Measurements from ENCODE around the gene PCDH9. TPM values are rescaled to one million over a fixed set of nuclear protein-coding genes. Genes with fewer than 3 reads are reported as not detected.

The PCDH9 gene
- total and polyA plus RNA-seq, 4 experiments from 2014 or later: 0.08 to 0.18 (median 0.14) TPM

- H3K36me3 ChIP-seq (ENCODE audit: insufficient read depth, low read length): no peaks in the 10 kb centered on the region
- no peak overlapping the region for H3K4me3 ChIP-seq (ENCODE audit: low read length in 2 of 2)
- ChIA-PET CTCF (ENCODE audit: partially characterized antibody) (interaction anchor here (1.0 kb wide), 1 partner anchor 17 kb away, joined by 3 read pairs; no protein-coding TSS in a partner anchor), POLR2A (ENCODE audit: partially characterized antibody) (no interaction called here)
- no peaks in the 10 kb centered on the region for H3K27me3 ChIP-seq (ENCODE audit: insufficient read depth, low read length)
- Mint-ChIP-seq H3K36me3 (no peaks in the 10 kb centered on the region), H3K27ac (no peak overlapping the region), H3K4me1 (no peaks in the 10 kb centered on the region), H3K9me3 (peaks cover 0 to 4% (median 0%) of the 10 kb centered on the region in 8 donors), H3K27me3 (no peaks in the 10 kb centered on the region), H3K4me3 (no peak overlapping the region)
- no peak for DNase-seq
- no peaks in the 10 kb centered on the region for H3K4me1 ChIP-seq (ENCODE audit: insufficient read depth, low read length)
- no peak overlapping the region for H3K27ac ChIP-seq (ENCODE audit: low read depth, low read length)
- no peaks in the 10 kb centered on the region for H3K9me3 ChIP-seq (ENCODE audit: control insufficient read depth in 1 of 2, low read length in 2 of 2)
- intact Hi-C loops (cut with micrococcal nuclease): no loop called here
Measured at GRCh38 chr13:66358564-66358963, 871.6 kb downstream of the PCDH9 start.

GRCh38 chr13:66357463-66357862, 872.7 kb downstream of the PCDH9 start:
- H3K4me1 Mint-ChIP-seq: no peaks in the 10 kb centered on the region
- H3K4me3 ChIP-seq (ENCODE audit: low read length in 2 of 2): no peak overlapping the region
- H3K9me3 Mint-ChIP-seq: peaks cover 0 to 5% (median 2%) of the 10 kb centered on the region in 8 donors
- H3K36me3 ChIP-seq (ENCODE audit: insufficient read depth, low read length): no peaks in the 10 kb centered on the region
- CTCF ChIA-PET (ENCODE audit: partially characterized antibody): interaction anchor here (1.0 kb wide), 1 partner anchor 16 kb away, joined by 3 read pairs; no protein-coding TSS in a partner anchor
- no peak overlapping the region for H3K27ac Mint-ChIP-seq
- no peak for DNase-seq
- no peaks in the 10 kb centered on the region for H3K4me1 ChIP-seq (ENCODE audit: insufficient read depth, low read length)
- H3K36me3 Mint-ChIP-seq: no peaks in the 10 kb centered on the region
- intact Hi-C loops (cut with micrococcal nuclease): no loop called here
- H3K27ac ChIP-seq (ENCODE audit: low read depth, low read length): no peak overlapping the region
- no peak overlapping the region for H3K4me3 Mint-ChIP-seq
- H3K27me3 ChIP-seq (ENCODE audit: insufficient read depth, low read length): no peaks in the 10 kb centered on the region
- POLR2A ChIA-PET (ENCODE audit: partially characterized antibody): no interaction called here
- no peaks in the 10 kb centered on the region for H3K9me3 ChIP-seq (ENCODE audit: control insufficient read depth in 1 of 2, low read length in 2 of 2)
- no peaks in the 10 kb centered on the region for H3K27me3 Mint-ChIP-seq

GRCh38 chr13:66354879-66355751, 875.0 kb downstream of the PCDH9 start:
- Mint-ChIP-seq H3K9me3 (peaks cover 0 to 11% (median 4%) of the 10 kb centered on the region in 8 donors), H3K4me3 (no peak overlapping the region), H3K4me1 (no peaks in the 10 kb centered on the region), H3K27ac (no peak overlapping the region), H3K27me3 (no peaks in the 10 kb centered on the region), H3K36me3 (no peaks in the 10 kb centered on the region)
- no peaks in the 10 kb centered on the region for H3K9me3 ChIP-seq (ENCODE audit: control insufficient read depth in 1 of 2, low read length in 2 of 2)
- H3K27ac ChIP-seq (ENCODE audit: low read depth, low read length): no peak overlapping the region
- no peak for DNase-seq
- intact Hi-C loops (cut with micrococcal nuclease): no loop called here
- H3K36me3 ChIP-seq (ENCODE audit: insufficient read depth, low read length): no peaks in the 10 kb centered on the region
- no peak overlapping the region for H3K4me3 ChIP-seq (ENCODE audit: low read length in 2 of 2)
- CTCF ChIA-PET (ENCODE audit: partially characterized antibody): no interaction called here
- POLR2A ChIA-PET (ENCODE audit: partially characterized antibody): no interaction called here
- no peaks in the 10 kb centered on the region for H3K4me1 ChIP-seq (ENCODE audit: insufficient read depth, low read length)
- no peaks in the 10 kb centered on the region for H3K27me3 ChIP-seq (ENCODE audit: insufficient read depth, low read length)

- ChIA-PET POLR2A (ENCODE audit: partially characterized antibody) (no interaction called here), CTCF (ENCODE audit: partially characterized antibody) (no interaction called here)
- Histone ChIP-seq H3K9me3 (ENCODE audit: control insufficient read depth in 1 of 2, low read length in 2 of 2) (no peaks in the 10 kb centered on the region), H3K27me3 (ENCODE audit: insufficient read depth, low read length) (no peaks in the 10 kb centered on the region), H3K36me3 (ENCODE audit: insufficient read depth, low read length) (no peaks in the 10 kb centered on the region), H3K27ac (ENCODE audit: low read depth, low read length) (no peak overlapping the region), H3K4me3 (ENCODE audit: low read length in 2 of 2) (no peak overlapping the region), H3K4me1 (ENCODE audit: insufficient read depth, low read length) (no peaks in the 10 kb centered on the region)
- no peak for DNase-seq
- Mint-ChIP-seq H3K36me3 (no peaks in the 10 kb centered on the region), H3K9me3 (peaks cover 0 to 20% (median 4%) of the 10 kb centered on the region in 8 donors), H3K27ac (no peak overlapping the region), H3K4me3 (no peak overlapping the region), H3K4me1 (no peaks in the 10 kb centered on the region), H3K27me3 (no peaks in the 10 kb centered on the region)
- intact Hi-C loops (cut with micrococcal nuclease): no loop called here
Measured at GRCh38 chr13:66353664-66354063, 876.5 kb downstream of the PCDH9 start.

GRCh38 chr13:66349966-66350365, 880.2 kb downstream of the PCDH9 start:
- no peaks in the 10 kb centered on the region for H3K9me3 ChIP-seq (ENCODE audit: control insufficient read depth in 1 of 2, low read length in 2 of 2)
- H3K4me1 ChIP-seq (ENCODE audit: insufficient read depth, low read length): no peaks in the 10 kb centered on the region
- intact Hi-C loops (cut with micrococcal nuclease): no loop called here
- no peak overlapping the region for H3K4me3 Mint-ChIP-seq
- H3K4me3 ChIP-seq (ENCODE audit: low read length in 2 of 2): no peak overlapping the region
- H3K36me3 ChIP-seq (ENCODE audit: insufficient read depth, low read length): no peaks in the 10 kb centered on the region
- no peak overlapping the region for H3K27ac Mint-ChIP-seq
- H3K36me3 Mint-ChIP-seq: no peaks in the 10 kb centered on the region
- no peaks in the 10 kb centered on the region for H3K4me1 Mint-ChIP-seq
- no peaks in the 10 kb centered on the region for H3K27me3 ChIP-seq (ENCODE audit: insufficient read depth, low read length)
- ChIA-PET CTCF (ENCODE audit: partially characterized antibody) (no interaction called here), POLR2A (ENCODE audit: partially characterized antibody) (no interaction called here)
- no peak for DNase-seq
- H3K9me3 Mint-ChIP-seq: peaks cover 0 to 26% (median 6%) of the 10 kb centered on the region in 8 donors
- no peaks in the 10 kb centered on the region for H3K27me3 Mint-ChIP-seq
- no peak overlapping the region for H3K27ac ChIP-seq (ENCODE audit: low read depth, low read length)

- no peak overlapping the region for H3K4me3 Mint-ChIP-seq
- no peaks in the 10 kb centered on the region for H3K4me1 Mint-ChIP-seq
- H3K27me3 ChIP-seq (ENCODE audit: insufficient read depth, low read length): no peaks in the 10 kb centered on the region
- H3K36me3 Mint-ChIP-seq: no peaks in the 10 kb centered on the region
- no peaks in the 10 kb centered on the region for H3K4me1 ChIP-seq (ENCODE audit: insufficient read depth, low read length)
- no peak overlapping the region for H3K4me3 ChIP-seq (ENCODE audit: low read length in 2 of 2)
- no peak overlapping the region for H3K27ac ChIP-seq (ENCODE audit: low read depth, low read length)
- ChIA-PET POLR2A (ENCODE audit: partially characterized antibody) (no interaction called here), CTCF (ENCODE audit: partially characterized antibody) (no interaction called here)
- DNase-seq: no peak
- H3K36me3 ChIP-seq (ENCODE audit: insufficient read depth, low read length): no peaks in the 10 kb centered on the region
- H3K9me3 Mint-ChIP-seq: peaks cover 0 to 26% (median 7%) of the 10 kb centered on the region in 8 donors
- no peak overlapping the region for H3K27ac Mint-ChIP-seq
- intact Hi-C loops (cut with micrococcal nuclease): no loop called here
- no peaks in the 10 kb centered on the region for H3K9me3 ChIP-seq (ENCODE audit: control insufficient read depth in 1 of 2, low read length in 2 of 2)
- H3K27me3 Mint-ChIP-seq: no peaks in the 10 kb centered on the region
Measured at GRCh38 chr13:66348745-66349690, 881.1 kb downstream of the PCDH9 start.

- H3K27me3 Mint-ChIP-seq: no peaks in the 10 kb centered on the region
- CTCF ChIA-PET (ENCODE audit: partially characterized antibody): no interaction called here
- H3K27ac Mint-ChIP-seq: no peak overlapping the region
- intact Hi-C loops (cut with micrococcal nuclease): no loop called here
- no peaks in the 10 kb centered on the region for H3K36me3 ChIP-seq (ENCODE audit: insufficient read depth, low read length)
- H3K4me1 ChIP-seq (ENCODE audit: insufficient read depth, low read length): no peaks in the 10 kb centered on the region
- H3K27me3 ChIP-seq (ENCODE audit: insufficient read depth, low read length): no peaks in the 10 kb centered on the region
- peaks cover 0 to 29% (median 8%) of the 10 kb centered on the region in 8 donors for H3K9me3 Mint-ChIP-seq
- no peak overlapping the region for H3K4me3 ChIP-seq (ENCODE audit: low read length in 2 of 2)
- no peak overlapping the region for H3K4me3 Mint-ChIP-seq
- POLR2A ChIA-PET (ENCODE audit: partially characterized antibody): no interaction called here
- H3K36me3 Mint-ChIP-seq: no peaks in the 10 kb centered on the region
- no peaks in the 10 kb centered on the region for H3K4me1 Mint-ChIP-seq
- H3K9me3 ChIP-seq (ENCODE audit: control insufficient read depth in 1 of 2, low read length in 2 of 2): no peaks in the 10 kb centered on the region
- no peak for DNase-seq
- no peak overlapping the region for H3K27ac ChIP-seq (ENCODE audit: low read depth, low read length)
Measured at GRCh38 chr13:66347486-66348117, 882.5 kb downstream of the PCDH9 start.

All from CD4-positive, alpha-beta memory T cell (primary cell).